Ovary (tissue), 9 donors: ENCODE results near the gene SPO11. TPM values are rescaled to one million over a fixed set of nuclear protein-coding genes. Genes with fewer than 3 reads are reported as not detected.

Source experiments
- DNase-seq, 5 donors: peaks; one replicate each; pipeline ENCODE4 v3.0.0-alpha.2; 2019 to 2020
- H3K27ac ChIP-seq, 2 donors: fragments of 200-600 bp; one replicate each; pipeline versions ENCODE4 v1.5.1 to v1.8.0; 2019 to 2022
- H3K27me3 ChIP-seq: fragments of 200-600 bp; one replicate; pipeline ENCODE4 v1.8.0; 2022
- H3K36me3 ChIP-seq: fragments of 200-600 bp; sonication (generic); one replicate; pipeline ENCODE4 v1.5.1; 2019
- H3K4me1 ChIP-seq: one replicate; pipeline ENCODE4 v1.8.1; 2013; ENCODE audit warnings: mild to moderate bottlenecking, moderate library complexity; ENCODE audit not compliant: insufficient read depth
- H3K4me3 ChIP-seq: fragments of 200-600 bp; sonication (generic); one replicate; pipeline ENCODE4 v1.5.1; 2017
- H3K9me3 ChIP-seq, 2 donors: fragments of 200-600 bp in 1 of 2; sonication (generic) in 1 of 2; one replicate each; pipeline versions ENCODE4 v1.5.1 to v1.8.1; 2013 to 2019; ENCODE audit warnings: mild to moderate bottlenecking in 1 of 2, moderate library complexity in 1 of 2
- CTCF ChIP-seq, 3 donors: fragments of 450-650 bp in 2 of 3; fragments of 200-600 bp in 1 of 3; IDR thresholded peaks; one replicate each; pipeline versions ENCODE4 v1.5.1 to v1.8.0; 2016 to 2022; ENCODE audit warnings: antibody characterized with exemption in 3 of 3, mild to moderate bottlenecking in 1 of 3
- EP300 ChIP-seq: sonication (generic); formaldehyde crosslinking; IDR thresholded peaks from one replicate; pipeline ENCODE4 v1.6.1; 2017; ENCODE audit warnings: antibody characterized with exemption
- POLR2A ChIP-seq: fragments of 450-650 bp; IDR thresholded peaks from one replicate; pipeline ENCODE4 v1.6.1; 2017; ENCODE audit warnings: antibody characterized with exemption, mild to moderate bottlenecking, moderate library complexity
- WGBS, 3 donors: extraction: QIAGEN DNeasy Blood & Tissue Kit in 1 of 3; methylation state at CpG; one replicate each; pipeline versions ENCODE4 v1.1.5 to v1.1.7; 2013 to 2017; 5-methylcytosine and 5-hydroxymethylcytosine counted together
- intact Hi-C, 4 donors: fragments of 100-400 bp; cut with DNase I; formaldehyde crosslinking; loops; one replicate each; pipeline versions ENCODE4 v1.11.0 to v1.15.1; 2022 to 2023
- polyA plus RNA-seq, 2 donors: library from polyadenylated mRNA; stranded (reverse); fragments of 200-250 nt in 1 of 2; fragments of 350-450 nt in 1 of 2; fragmentation: Illumina TruSeq in 1 of 2; extraction: RNeasy Lipid Tissue Mini Kit (QIAGEN cat#74804) in 1 of 2; gene quantifications; one replicate each; pipeline ENCODE4 v1.2.3, GENCODE V29; 2013 to 2014
- total RNA-seq, 7 donors: library from RNA; depleted of rRNA in 2 of 7; stranded (reverse); fragments of >200 nt in 2 of 7; fragmentation: NEBNext Ultra II Directional in 3 of 7; extraction: Animal tissue kit (Norgen Biotek cat#: 25700) in 3 of 7; gene quantifications; one replicate each; pipeline versions ENCODE4 v1.1.0 to v1.2.4, GENCODE V29; 2016 to 2023
- donor health status: DM: no; HTN: no; CAD: no; lungs with moderate emphysema.
- donor health status: DM: no; HTN: no; CAD: no.
- donor health status: Bipolar disorder and iron deficiency.
- donor health status: DM: yes; HTN: yes; CAD: no.
- donor health status: DM: no; HTN: no; CAD: no.
- donor health status: DM: yes; HTN: yes; CAD: no.

SPO11 gene
- total and polyA plus RNA-seq, 9 donors = not detected

DNA sequence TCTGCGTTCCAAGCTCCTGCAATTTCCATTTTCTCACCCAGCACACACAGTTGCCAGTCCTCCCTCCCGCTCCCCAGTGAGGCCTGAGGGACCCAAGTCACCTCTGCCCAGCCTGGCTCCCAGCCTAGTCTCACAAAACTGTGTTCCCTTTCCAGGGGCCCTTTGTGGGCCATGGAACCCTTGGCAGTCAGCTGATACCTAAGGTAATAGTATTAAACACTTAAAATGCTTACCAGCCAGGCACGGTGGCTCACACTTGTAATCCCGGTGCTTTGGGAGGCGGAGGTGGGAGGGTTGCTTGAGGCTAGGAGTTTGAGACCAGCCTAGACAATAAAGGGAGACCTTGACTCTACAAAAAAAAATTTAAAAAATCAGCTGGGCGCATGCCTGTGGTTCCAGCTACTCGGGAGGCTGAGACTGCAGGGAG is 58.4 kb downstream of the SPO11 start:
- Histone ChIP-seq H3K36me3 (no peaks in the 10 kb centered on the region), H3K9me3 (no peaks in the 10 kb centered on the region), H3K27ac (no peak overlapping the region), H3K27me3 (no peaks in the 10 kb centered on the region), H3K4me1 (peaks cover 11% of the 10 kb centered on the region), H3K4me3 (no peak overlapping the region)
- intact Hi-C loops = loop anchor here in 2 of 4 donors (10.0 kb wide), 2 partner anchors 197 to 817 kb away; no protein-coding TSS in a partner anchor
- peak; percentile 20 to 44 (median 44) for DNase-seq
- TF ChIP-seq EP300 = no peak
- no peak for TF ChIP-seq POLR2A
- no peak for TF ChIP-seq CTCF (IDR thresholded peaks at IDR 0.05)
- 70 to 76% (median 70%) methylated on average over 7 of the region's 7 CpGs for WGBS, 3 donors

- Histone ChIP-seq H3K4me3 (peak overlapping the region; percentile 24), H3K27me3 (no peaks in the 10 kb centered on the region), H3K36me3 (no peaks in the 10 kb centered on the region), H3K4me1 (peaks cover 12% of the 10 kb centered on the region), H3K27ac (peak overlapping the region; percentile 65 to 84), H3K9me3 (no peaks in the 10 kb centered on the region)
- intact Hi-C loops = loop anchor here in 2 of 4 donors (10.0 kb wide), 2 partner anchors 196 to 816 kb away; no protein-coding TSS in a partner anchor
- WGBS, 3 donors = 6 to 9% (median 8%) methylated on average over 49 to 57 of the region's 57 CpGs
- TF ChIP-seq CTCF (IDR thresholded peaks at IDR 0.05) (peak in 2 of 3 donors; percentile 13 to 23), POLR2A (no peak)
- peak; percentile 80 to 87 (median 82) for DNase-seq
Observed at GRCh38 chr20:57388953-57389694, 59.5 kb downstream of the SPO11 start.

GRCh38 chr20:57389695-57390603 is 60.3 kb downstream of the SPO11 start:
- 15 to 26% (median 20%) methylated on average over 47 to 52 of the region's 52 CpGs for WGBS, 3 donors
- Histone ChIP-seq H3K4me3 (peak overlapping the region; percentile 24), H3K27ac (peak overlapping the region; percentile 65 to 84), H3K36me3 (no peaks in the 10 kb centered on the region), H3K9me3 (no peaks in the 10 kb centered on the region), H3K4me1 (peaks cover 14% of the 10 kb centered on the region), H3K27me3 (no peaks in the 10 kb centered on the region)
- DNase-seq = peak; percentile 70 to 84 (median 80)
- TF ChIP-seq POLR2A (no peak), EP300 (no peak), CTCF (IDR thresholded peaks at IDR 0.05) (no peak)
- intact Hi-C loops = loop anchor here (2.0 to 10.0 kb wide), 4 partner anchors 51 to 815 kb away; no protein-coding TSS in a partner anchor
